ENCODE results near the gene MPZL3. TPM values are rescaled to one million over a fixed set of nuclear protein-coding genes. Genes with fewer than 3 reads are reported as not detected.
"Not testable (repeated sequence)": the region's sequence is repeated elsewhere in the genome, so short reads cannot be mapped to it uniquely, and the experiment has no call there.

The MPZL3 gene
- polyA plus RNA-seq, 2 donors = 18.8 to 34.1 TPM

GRCh38 chr11:118199135-118199534 is 53.0 kb downstream of the MPZL3 start:
- Histone ChIP-seq H3K4me1 (ENCODE audit: control insufficient read depth in 2 of 2, insufficient read depth in 2 of 2, low read length in 1 of 2) (peaks cover 0 to 4% of the 10 kb centered on the region in 2 donors), H3K27me3 (ENCODE audit: control insufficient read depth in 1 of 2, insufficient read depth in 2 of 2, low read length in 2 of 2) (no peaks in the 10 kb centered on the region), H3K4me3 (ENCODE audit: low read depth in 1 of 2, low read length in 2 of 2) (no peak overlapping the region), H3K9me3 (ENCODE audit: control insufficient read depth in 2 of 2, insufficient read depth in 1 of 2, low read depth in 1 of 2, low read length in 1 of 2) (no peaks in the 10 kb centered on the region), H3K36me3 (ENCODE audit: control insufficient read depth in 2 of 2, insufficient read depth in 2 of 2, low read length in 1 of 2) (no peaks in the 10 kb centered on the region), H3K27ac (ENCODE audit: low read depth in 2 of 2, low read length in 1 of 2) (no peak overlapping the region)
- WGBS, 2 donors = 81 to 83% methylated on average over 6 of the region's 6 CpGs

GRCh38 chr11:118198370-118198769 is 53.8 kb downstream of the MPZL3 start:
- Histone ChIP-seq H3K27me3 (ENCODE audit: control insufficient read depth in 1 of 2, insufficient read depth in 2 of 2, low read length in 2 of 2) (no peaks in the 10 kb centered on the region), H3K4me1 (ENCODE audit: control insufficient read depth in 2 of 2, insufficient read depth in 2 of 2, low read length in 1 of 2) (peaks cover 0 to 4% of the 10 kb centered on the region in 2 donors), H3K4me3 (ENCODE audit: low read depth in 1 of 2, low read length in 2 of 2) (no peak overlapping the region), H3K36me3 (ENCODE audit: control insufficient read depth in 2 of 2, insufficient read depth in 2 of 2, low read length in 1 of 2) (no peaks in the 10 kb centered on the region), H3K27ac (ENCODE audit: low read depth in 2 of 2, low read length in 1 of 2) (no peak overlapping the region), H3K9me3 (ENCODE audit: control insufficient read depth in 2 of 2, insufficient read depth in 1 of 2, low read depth in 1 of 2, low read length in 1 of 2) (no peaks in the 10 kb centered on the region)
- 1 to 2% methylated on average over 9 of the region's 9 CpGs for WGBS, 2 donors

GRCh38 chr11:118194835-118195627 is 57.1 kb downstream of the MPZL3 start:
- H3K27me3 ChIP-seq (ENCODE audit: control insufficient read depth in 1 of 2, insufficient read depth in 2 of 2, low read length in 2 of 2) = no peaks in the 10 kb centered on the region
- H3K36me3 ChIP-seq (ENCODE audit: control insufficient read depth in 2 of 2, insufficient read depth in 2 of 2, low read length in 1 of 2) = no peaks in the 10 kb centered on the region
- no peaks in the 10 kb centered on the region for H3K9me3 ChIP-seq (ENCODE audit: control insufficient read depth in 2 of 2, insufficient read depth in 1 of 2, low read depth in 1 of 2, low read length in 1 of 2)
- peaks cover 0 to 4% of the 10 kb centered on the region in 2 donors for H3K4me1 ChIP-seq (ENCODE audit: control insufficient read depth in 2 of 2, insufficient read depth in 2 of 2, low read length in 1 of 2)
- peak overlapping the region; percentile 27 to 47 for H3K27ac ChIP-seq (ENCODE audit: low read depth in 2 of 2, low read length in 1 of 2)
- 30 to 31% methylated on average over 10 of the region's 10 CpGs for WGBS, 2 donors
- no peak overlapping the region for H3K4me3 ChIP-seq (ENCODE audit: low read depth in 1 of 2, low read length in 2 of 2)

- Histone ChIP-seq H3K27ac (ENCODE audit: low read depth in 2 of 2, low read length in 1 of 2) (no peak overlapping the region), H3K36me3 (ENCODE audit: control insufficient read depth in 2 of 2, insufficient read depth in 2 of 2, low read length in 1 of 2) (no peaks in the 10 kb centered on the region), H3K9me3 (ENCODE audit: control insufficient read depth in 2 of 2, insufficient read depth in 1 of 2, low read depth in 1 of 2, low read length in 1 of 2) (no peaks in the 10 kb centered on the region), H3K4me1 (ENCODE audit: control insufficient read depth in 2 of 2, insufficient read depth in 2 of 2, low read length in 1 of 2) (peaks cover 0 to 4% of the 10 kb centered on the region in 2 donors), H3K4me3 (ENCODE audit: low read depth in 1 of 2, low read length in 2 of 2) (no peak overlapping the region), H3K27me3 (ENCODE audit: control insufficient read depth in 1 of 2, insufficient read depth in 2 of 2, low read length in 2 of 2) (no peaks in the 10 kb centered on the region)
- WGBS, 2 donors = 71 to 80% methylated on average over 6 of the region's 6 CpGs
Observed at GRCh38 chr11:118193910-118194566, 58.1 kb downstream of the MPZL3 start.

- not testable (repeated sequence) for H3K27ac ChIP-seq (ENCODE audit: low read depth in 2 of 2, low read length in 1 of 2); H3K36me3 ChIP-seq (ENCODE audit: control insufficient read depth in 2 of 2, insufficient read depth in 2 of 2, low read length in 1 of 2); H3K9me3 ChIP-seq (ENCODE audit: control insufficient read depth in 2 of 2, insufficient read depth in 1 of 2, low read depth in 1 of 2, low read length in 1 of 2); H3K4me3 ChIP-seq (ENCODE audit: low read depth in 1 of 2, low read length in 2 of 2); H3K27me3 ChIP-seq (ENCODE audit: control insufficient read depth in 1 of 2, insufficient read depth in 2 of 2, low read length in 2 of 2); H3K4me1 ChIP-seq (ENCODE audit: control insufficient read depth in 2 of 2, insufficient read depth in 2 of 2, low read length in 1 of 2)
- WGBS, 2 donors = 83 to 95% methylated on average over 5 of the region's 5 CpGs
Observed at GRCh38 chr11:118192817-118193216, 59.3 kb downstream of the MPZL3 start.

- H3K4me3 ChIP-seq (ENCODE audit: low read depth in 1 of 2, low read length in 2 of 2); H3K27me3 ChIP-seq (ENCODE audit: control insufficient read depth in 1 of 2, insufficient read depth in 2 of 2, low read length in 2 of 2); H3K4me1 ChIP-seq (ENCODE audit: control insufficient read depth in 2 of 2, insufficient read depth in 2 of 2, low read length in 1 of 2); H3K9me3 ChIP-seq (ENCODE audit: control insufficient read depth in 2 of 2, insufficient read depth in 1 of 2, low read depth in 1 of 2, low read length in 1 of 2); H3K36me3 ChIP-seq (ENCODE audit: control insufficient read depth in 2 of 2, insufficient read depth in 2 of 2, low read length in 1 of 2); H3K27ac ChIP-seq (ENCODE audit: low read depth in 2 of 2, low read length in 1 of 2): not testable (repeated sequence)
- 53 to 90% methylated on average over 2 of the region's 2 CpGs for WGBS, 2 donors
Observed at GRCh38 chr11:118190942-118191506, 61.1 kb downstream of the MPZL3 start.

GRCh38 chr11:118186346-118187107 is 65.6 kb downstream of the MPZL3 start:
- H3K4me1 ChIP-seq (ENCODE audit: control insufficient read depth in 2 of 2, insufficient read depth in 2 of 2, low read length in 1 of 2) = no peaks in the 10 kb centered on the region
- H3K4me3 ChIP-seq (ENCODE audit: low read depth in 1 of 2, low read length in 2 of 2) = no peak overlapping the region
- H3K27ac ChIP-seq (ENCODE audit: low read depth in 2 of 2, low read length in 1 of 2) = no peak overlapping the region
- no peaks in the 10 kb centered on the region for H3K36me3 ChIP-seq (ENCODE audit: control insufficient read depth in 2 of 2, insufficient read depth in 2 of 2, low read length in 1 of 2)
- no peaks in the 10 kb centered on the region for H3K9me3 ChIP-seq (ENCODE audit: control insufficient read depth in 2 of 2, insufficient read depth in 1 of 2, low read depth in 1 of 2, low read length in 1 of 2)
- WGBS, 2 donors = 38 to 68% methylated on average over 6 of the region's 6 CpGs
- no peaks in the 10 kb centered on the region for H3K27me3 ChIP-seq (ENCODE audit: control insufficient read depth in 1 of 2, insufficient read depth in 2 of 2, low read length in 2 of 2)

GRCh38 chr11:118184784-118185579 is 67.2 kb downstream of the MPZL3 start:
- no peak overlapping the region for H3K4me3 ChIP-seq (ENCODE audit: low read depth in 1 of 2, low read length in 2 of 2)
- no peaks in the 10 kb centered on the region for H3K27me3 ChIP-seq (ENCODE audit: control insufficient read depth in 1 of 2, insufficient read depth in 2 of 2, low read length in 2 of 2)
- 90 to 94% methylated on average over 12 of the region's 12 CpGs for WGBS, 2 donors
- no peaks in the 10 kb centered on the region for H3K9me3 ChIP-seq (ENCODE audit: control insufficient read depth in 2 of 2, insufficient read depth in 1 of 2, low read depth in 1 of 2, low read length in 1 of 2)
- H3K36me3 ChIP-seq (ENCODE audit: control insufficient read depth in 2 of 2, insufficient read depth in 2 of 2, low read length in 1 of 2) = no peaks in the 10 kb centered on the region
- no peak overlapping the region for H3K27ac ChIP-seq (ENCODE audit: low read depth in 2 of 2, low read length in 1 of 2)
- peaks cover 2 to 4% of the 10 kb centered on the region in 2 donors for H3K4me1 ChIP-seq (ENCODE audit: control insufficient read depth in 2 of 2, insufficient read depth in 2 of 2, low read length in 1 of 2)

GRCh38 chr11:118183691-118184090 is 68.5 kb downstream of the MPZL3 start:
- WGBS, 2 donors = 79 to 91% methylated on average over 5 of the region's 5 CpGs
- not testable (repeated sequence) for H3K9me3 ChIP-seq (ENCODE audit: control insufficient read depth in 2 of 2, insufficient read depth in 1 of 2, low read depth in 1 of 2, low read length in 1 of 2); H3K36me3 ChIP-seq (ENCODE audit: control insufficient read depth in 2 of 2, insufficient read depth in 2 of 2, low read length in 1 of 2)

More at GRCh38 chr11:118183691-118184090, 68.5 kb downstream of the MPZL3 start:
- H3K4me1 ChIP-seq (ENCODE audit: control insufficient read depth in 2 of 2, insufficient read depth in 2 of 2, low read length in 1 of 2); H3K27me3 ChIP-seq (ENCODE audit: control insufficient read depth in 1 of 2, insufficient read depth in 2 of 2, low read length in 2 of 2); H3K27ac ChIP-seq (ENCODE audit: low read depth in 2 of 2, low read length in 1 of 2); H3K4me3 ChIP-seq (ENCODE audit: low read depth in 1 of 2, low read length in 2 of 2): not testable (repeated sequence)

Measured in esophagus (tissue), 2 donors.